K562 (cell line): ENCODE data around the gene GPATCH11. TPM values are rescaled to one million over a fixed set of nuclear protein-coding genes. Genes with fewer than 3 reads are reported as not detected.
A peak's percentile ranks its signal among the peaks of the same experiment; 100 is the strongest.

Experiments
- ARID1B ChIP-seq: fragments of 450-650 bp; IDR thresholded peaks from 2 replicates; pipeline ENCODE4 v1.6.1; 2016; ENCODE audit warnings: antibody characterized with exemption, mild to moderate bottlenecking, inconsistent platforms
- ATF2 ChIP-seq: sonication (generic); formaldehyde crosslinking; IDR thresholded peaks from 2 replicates; pipeline ENCODE4 v1.8.1; 2022; ENCODE audit warnings: missing genetic modification reagents
- BMI1 ChIP-seq: fragments of 150-350 bp; IDR thresholded peaks from 2 replicates; pipeline ENCODE4 v1.6.1; 2014; ENCODE audit warnings: low read length
- CCAR2 ChIP-seq: fragments of 200-400 bp; formaldehyde crosslinking; IDR thresholded peaks from 2 replicates; pipeline ENCODE4 v1.6.1; 2017; ENCODE audit warnings: mild to moderate bottlenecking, low read depth, low read length
- CHCHD3 ChIP-seq: fragments of 250-450 bp; sonication (Bioruptor Pico); IDR thresholded peaks from 2 replicates; pipeline ENCODE4 v2.1.2; 2022; ENCODE audit warnings: mild to moderate bottlenecking
- CREB3 ChIP-seq: fragments of 450-650 bp; conservative IDR thresholded peaks from 2 replicates; pipeline ENCODE4 v1.6.1; 2016; ENCODE audit warnings: missing genetic modification characterization, low read depth, mild to moderate bottlenecking, missing compliant biosample characterization, moderate library complexity
- ERF ChIP-seq: fragments of 450-650 bp; formaldehyde crosslinking; IDR thresholded peaks from 2 replicates; pipeline ENCODE4 v1.4.0; 2020; ENCODE audit warnings: mild to moderate bottlenecking, mixed read lengths
- ETS2 ChIP-seq: IDR thresholded peaks from 2 replicates; pipeline ENCODE4 v1.6.1; 2016; ENCODE audit warnings: borderline replicate concordance, missing genetic modification characterization, mild to moderate bottlenecking, moderate library complexity, missing compliant biosample characterization; ENCODE audit not compliant: poor library complexity, severe bottlenecking
- FOXK1 ChIP-seq: sonication (generic); formaldehyde crosslinking; IDR thresholded peaks from 2 replicates; pipeline ENCODE4 v1.8.0; 2022; ENCODE audit warnings: missing genetic modification reagents, mild to moderate bottlenecking, borderline replicate concordance
- JUND ChIP-seq, 2 experiments: IDR thresholded peaks; 2 replicates in 1 of 2; 3 replicates in 1 of 2; pipeline ENCODE4 v1.6.1; 2011; ENCODE audit warnings: borderline replicate concordance in 2 of 2, low read depth in 2 of 2, low read length in 2 of 2, improper control_type of control experiment in 1 of 2, missing biosample characterization in 1 of 2, missing genetic modification characterization in 1 of 2, missing genetic modification reagents in 1 of 2
- L3MBTL2 ChIP-seq: fragments of 450-650 bp; IDR thresholded peaks from 2 replicates; pipeline ENCODE4 v1.6.1; 2016; ENCODE audit warnings: mild to moderate bottlenecking, moderate library complexity
- MXI1 ChIP-seq: IDR thresholded peaks from 2 replicates; pipeline ENCODE4 v1.6.1; 2011; ENCODE audit warnings: low read depth, mild to moderate bottlenecking, improper control_type of control experiment, low read length
- NUFIP1 ChIP-seq: fragments of 450-650 bp; IDR thresholded peaks from 2 replicates; pipeline ENCODE4 v1.6.1; 2018; ENCODE audit not compliant: partially characterized antibody
- RNF219 ChIP-seq: fragments of 250-450 bp; sonication (Bioruptor Pico); IDR thresholded peaks from 2 replicates; pipeline ENCODE4 v1.5.0; 2022; ENCODE audit warnings: mild to moderate bottlenecking
- TEAD4 ChIP-seq, 2 experiments: sonication (generic) in 1 of 2; formaldehyde crosslinking in 1 of 2; IDR thresholded peaks; 2 replicates each; pipeline versions ENCODE4 v1.6.1 to v1.8.0; 2012 to 2022; ENCODE audit warnings: borderline replicate concordance in 1 of 2, inconsistent platforms in 1 of 2, low read length in 1 of 2, mild to moderate bottlenecking in 1 of 2, missing genetic modification reagents in 1 of 2
- XRCC4 ChIP-seq: IDR thresholded peaks from one replicate; pipeline ENCODE4 v1.6.1; 2011; ENCODE audit not compliant: insufficient read depth, insufficient read length; ENCODE audit errors: extremely low read depth
- ZBTB9 ChIP-seq: fragments of 450-650 bp; formaldehyde crosslinking; IDR thresholded peaks from 2 replicates; pipeline ENCODE4 v1.4.0; 2020; ENCODE audit warnings: mild to moderate bottlenecking, moderate library complexity
- ZNF507 ChIP-seq: conservative IDR thresholded peaks from 2 replicates; pipeline ENCODE4 v1.6.1; 2017; ENCODE audit warnings: missing genetic modification characterization, missing compliant biosample characterization
- ZNF511 ChIP-seq: sonication (generic); formaldehyde crosslinking; IDR thresholded peaks from 2 replicates; pipeline ENCODE4 v1.8.0; 2022; ENCODE audit warnings: mild to moderate bottlenecking, missing genetic modification reagents
- polyA plus RNA-seq, 8 experiments: library from polyadenylated mRNA; depleted of rRNA in 4 of 8; stranded (reverse) in 5 of 8; unstranded in 3 of 8; fragments of >200 nt; fragmentation: Nextera tagmentation in 2 of 8; fragmentation: Illumina TruSeq in 1 of 8; extraction: Ambion mirVana in 2 of 8; extraction: Trizol in 1 of 8; gene quantifications; 2 replicates each; pipeline versions ENCODE4 v1.2.1 to v1.2.3, GENCODE V29; 2011 to 2014; ENCODE audit warnings: inconsistent platforms in 1 of 8, missing spikeins in 1 of 8
- total RNA-seq, 7 experiments: library from RNA; depleted of rRNA in 6 of 7; stranded (reverse); fragments of >200 nt in 6 of 7; fragmentation: Illumina TruSeq in 2 of 7; extraction: Trizol in 2 of 7; gene quantifications; 2 replicates each; pipeline versions ENCODE4 v1.2.1 to v1.2.3, GENCODE V29; 2011 to 2021; ENCODE audit warnings: low replicate concordance in 1 of 7

Gene GPATCH11
- total and polyA plus RNA-seq, 9 of the 15 experiments (the other 6 are each of a cell fraction or from before 2014, with no cell fraction given) = 7.9 to 23.9 (median 15.2) TPM

- TF ChIP-seq ZNF511 (CRISPR knock-in tag) = peak; percentile 32; the same call in 1 of the 2 replicates
- peak; percentile 25; the same call in 1 of the 2 replicates for TF ChIP-seq TEAD4 (IDR thresholded peaks at IDR 0.05; ENCODE audit: low read length)
- TF ChIP-seq TEAD4 (CRISPR knock-in tag; IDR thresholded peaks at IDR 0.05; ENCODE audit: borderline replicate concordance) = no peak
- TF ChIP-seq JUND (IDR thresholded peaks at IDR 0.05; ENCODE audit: borderline replicate concordance, low read depth, low read length) = peak; percentile 32; the same call in 1 of the 2 replicates
- TF ChIP-seq JUND (tag; IDR thresholded peaks at IDR 0.05; ENCODE audit: borderline replicate concordance, low read depth, low read length) = no peak
- TF ChIP-seq FOXK1 (CRISPR knock-in tag) = 0 out of 2 replicates have a peak, but pooled peaks have one; percentile 81
- no peak for TF ChIP-seq ATF2 (CRISPR knock-in tag)
- no peak for TF ChIP-seq ZBTB9 (CRISPR knock-in tag)
- TF ChIP-seq ZNF507 = no peak
- peak; percentile 87 for TF ChIP-seq L3MBTL2
- TF ChIP-seq NUFIP1 = no peak
- TF ChIP-seq RNF219 (CRISPR knock-in tag) = no peak
- no peak for TF ChIP-seq ETS2 (tag)
- no peak for TF ChIP-seq CHCHD3 (CRISPR knock-in tag)
- TF ChIP-seq ERF (CRISPR knock-in tag) = 0 out of 2 replicates have a peak, but pooled peaks have one; percentile 21
- TF ChIP-seq XRCC4 = no peak
- no peak for TF ChIP-seq ARID1B
- TF ChIP-seq CCAR2 = no peak
- TF ChIP-seq BMI1 = no peak
- 0 out of 2 replicates have a peak, but pooled peaks have one; percentile 16 for TF ChIP-seq MXI1
- no peak for TF ChIP-seq CREB3
Observed at GRCh38 chr2:37083873-37084794, at the start of gene GPATCH11, which contains the start of gene HEATR5B (continued).
